Measurements from ENCODE around the gene IFI44. TPM values are rescaled to one million over a fixed set of nuclear protein-coding genes. Genes with fewer than 3 reads are reported as not detected.

The IFI44 gene
- total RNA-seq, 1 donor from 2014 or later = 17.7 TPM

- Histone ChIP-seq H3K9me3 (no peaks in the 10 kb centered on the region), H3K27ac (no peak overlapping the region), H3K4me1 (no peaks in the 10 kb centered on the region), H3K4me3 (no peak overlapping the region), H3K36me3 (no peaks in the 10 kb centered on the region), H3K27me3 (no peaks in the 10 kb centered on the region)
- no peak for DNase-seq (ENCODE audit: extremely low spot score in 2 of 2)
- intact Hi-C loops (cut with DNase I) = no loop called here
- TF ChIP-seq POLR2A (IDR thresholded peaks at IDR 0.05) (no peak), POLR2AphosphoS5 (IDR thresholded peaks at IDR 0.05; ENCODE audit: insufficient read depth in 1 of 2, low read depth in 1 of 2) (no peak), CTCF (IDR thresholded peaks at IDR 0.05) (no peak)
These were observed 62.9 kb downstream of the IFI44 start for GRCh38 chr1:78712467-78713051.

- Histone ChIP-seq H3K4me3 (no peak overlapping the region), H3K27me3 (no peaks in the 10 kb centered on the region), H3K9me3 (no peaks in the 10 kb centered on the region), H3K27ac (no peak overlapping the region), H3K36me3 (no peaks in the 10 kb centered on the region), H3K4me1 (no peaks in the 10 kb centered on the region)
- intact Hi-C loops (cut with DNase I) = no loop called here
- no peak for DNase-seq (ENCODE audit: extremely low spot score in 2 of 2)
- TF ChIP-seq CTCF (IDR thresholded peaks at IDR 0.05) (no peak), POLR2AphosphoS5 (IDR thresholded peaks at IDR 0.05; ENCODE audit: insufficient read depth in 1 of 2, low read depth in 1 of 2) (no peak), POLR2A (IDR thresholded peaks at IDR 0.05) (no peak)
These were observed 63.7 kb downstream of the IFI44 start for GRCh38 chr1:78713297-78713696.

Other genes starting within 250 kb of the IFI44 start
- 4.4 TPM for gene PTGFR, start 158.9 kb upstream of the IFI44 start, total RNA-seq
- gene IFI44L, start 29.4 kb upstream of the IFI44 start, total RNA-seq = 1.7 TPM

All from vagina (tissue), 2 donors.